Neural cell (in vitro differentiated cells): Measurements from ENCODE around the gene NSMF.

Experiments
- SMC3 ChIP-seq: fragments of 450-650 bp; conservative IDR thresholded peaks from 2 replicates; pipeline ENCODE4 v1.6.1; 2014; ENCODE audit warnings: antibody characterized with exemption, mild to moderate bottlenecking, moderate library complexity; ENCODE audit not compliant: poor library complexity
- TF ChIP-seq, protein P1 (sequence below): fragments of 450-650 bp; IDR thresholded peaks from 2 replicates; pipeline ENCODE4 v1.5.1; 2014; ENCODE audit warnings: antibody characterized with exemption, mild to moderate bottlenecking, moderate library complexity; ENCODE audit not compliant: poor library complexity, severe bottlenecking
- TF ChIP-seq, protein P2 (sequence below): IDR thresholded peaks from 2 replicates; pipeline ENCODE4 v1.6.1; 2012; ENCODE audit warnings: borderline replicate concordance

GRCh38 chr9:137491735-137492432, 32.8 kb upstream of the NSMF start:
- TF ChIP-seq, protein P1, sequence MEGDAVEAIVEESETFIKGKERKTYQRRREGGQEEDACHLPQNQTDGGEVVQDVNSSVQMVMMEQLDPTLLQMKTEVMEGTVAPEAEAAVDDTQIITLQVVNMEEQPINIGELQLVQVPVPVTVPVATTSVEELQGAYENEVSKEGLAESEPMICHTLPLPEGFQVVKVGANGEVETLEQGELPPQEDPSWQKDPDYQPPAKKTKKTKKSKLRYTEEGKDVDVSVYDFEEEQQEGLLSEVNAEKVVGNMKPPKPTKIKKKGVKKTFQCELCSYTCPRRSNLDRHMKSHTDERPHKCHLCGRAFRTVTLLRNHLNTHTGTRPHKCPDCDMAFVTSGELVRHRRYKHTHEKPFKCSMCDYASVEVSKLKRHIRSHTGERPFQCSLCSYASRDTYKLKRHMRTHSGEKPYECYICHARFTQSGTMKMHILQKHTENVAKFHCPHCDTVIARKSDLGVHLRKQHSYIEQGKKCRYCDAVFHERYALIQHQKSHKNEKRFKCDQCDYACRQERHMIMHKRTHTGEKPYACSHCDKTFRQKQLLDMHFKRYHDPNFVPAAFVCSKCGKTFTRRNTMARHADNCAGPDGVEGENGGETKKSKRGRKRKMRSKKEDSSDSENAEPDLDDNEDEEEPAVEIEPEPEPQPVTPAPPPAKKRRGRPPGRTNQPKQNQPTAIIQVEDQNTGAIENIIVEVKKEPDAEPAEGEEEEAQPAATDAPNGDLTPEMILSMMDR: no peak
- no peak for TF ChIP-seq SMC3
- TF ChIP-seq, protein P2, sequence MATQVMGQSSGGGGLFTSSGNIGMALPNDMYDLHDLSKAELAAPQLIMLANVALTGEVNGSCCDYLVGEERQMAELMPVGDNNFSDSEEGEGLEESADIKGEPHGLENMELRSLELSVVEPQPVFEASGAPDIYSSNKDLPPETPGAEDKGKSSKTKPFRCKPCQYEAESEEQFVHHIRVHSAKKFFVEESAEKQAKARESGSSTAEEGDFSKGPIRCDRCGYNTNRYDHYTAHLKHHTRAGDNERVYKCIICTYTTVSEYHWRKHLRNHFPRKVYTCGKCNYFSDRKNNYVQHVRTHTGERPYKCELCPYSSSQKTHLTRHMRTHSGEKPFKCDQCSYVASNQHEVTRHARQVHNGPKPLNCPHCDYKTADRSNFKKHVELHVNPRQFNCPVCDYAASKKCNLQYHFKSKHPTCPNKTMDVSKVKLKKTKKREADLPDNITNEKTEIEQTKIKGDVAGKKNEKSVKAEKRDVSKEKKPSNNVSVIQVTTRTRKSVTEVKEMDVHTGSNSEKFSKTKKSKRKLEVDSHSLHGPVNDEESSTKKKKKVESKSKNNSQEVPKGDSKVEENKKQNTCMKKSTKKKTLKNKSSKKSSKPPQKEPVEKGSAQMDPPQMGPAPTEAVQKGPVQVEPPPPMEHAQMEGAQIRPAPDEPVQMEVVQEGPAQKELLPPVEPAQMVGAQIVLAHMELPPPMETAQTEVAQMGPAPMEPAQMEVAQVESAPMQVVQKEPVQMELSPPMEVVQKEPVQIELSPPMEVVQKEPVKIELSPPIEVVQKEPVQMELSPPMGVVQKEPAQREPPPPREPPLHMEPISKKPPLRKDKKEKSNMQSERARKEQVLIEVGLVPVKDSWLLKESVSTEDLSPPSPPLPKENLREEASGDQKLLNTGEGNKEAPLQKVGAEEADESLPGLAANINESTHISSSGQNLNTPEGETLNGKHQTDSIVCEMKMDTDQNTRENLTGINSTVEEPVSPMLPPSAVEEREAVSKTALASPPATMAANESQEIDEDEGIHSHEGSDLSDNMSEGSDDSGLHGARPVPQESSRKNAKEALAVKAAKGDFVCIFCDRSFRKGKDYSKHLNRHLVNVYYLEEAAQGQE: no peak
